HG03108 (cell line): Measurements from ENCODE around the gene AGPS.
"Not testable (repeated sequence)": the region's sequence is repeated elsewhere in the genome, so short reads cannot be mapped to it uniquely, and the experiment has no call there.

ENCODE experiments used
- ATAC-seq: cut with Tn5 transposase; IDR thresholded peaks from one replicate; pipeline ENCODE4 v1.9.1; 2021; ENCODE audit warnings: moderate library complexity; ENCODE audit not compliant: unreplicated experiment

The AGPS gene

DNA sequence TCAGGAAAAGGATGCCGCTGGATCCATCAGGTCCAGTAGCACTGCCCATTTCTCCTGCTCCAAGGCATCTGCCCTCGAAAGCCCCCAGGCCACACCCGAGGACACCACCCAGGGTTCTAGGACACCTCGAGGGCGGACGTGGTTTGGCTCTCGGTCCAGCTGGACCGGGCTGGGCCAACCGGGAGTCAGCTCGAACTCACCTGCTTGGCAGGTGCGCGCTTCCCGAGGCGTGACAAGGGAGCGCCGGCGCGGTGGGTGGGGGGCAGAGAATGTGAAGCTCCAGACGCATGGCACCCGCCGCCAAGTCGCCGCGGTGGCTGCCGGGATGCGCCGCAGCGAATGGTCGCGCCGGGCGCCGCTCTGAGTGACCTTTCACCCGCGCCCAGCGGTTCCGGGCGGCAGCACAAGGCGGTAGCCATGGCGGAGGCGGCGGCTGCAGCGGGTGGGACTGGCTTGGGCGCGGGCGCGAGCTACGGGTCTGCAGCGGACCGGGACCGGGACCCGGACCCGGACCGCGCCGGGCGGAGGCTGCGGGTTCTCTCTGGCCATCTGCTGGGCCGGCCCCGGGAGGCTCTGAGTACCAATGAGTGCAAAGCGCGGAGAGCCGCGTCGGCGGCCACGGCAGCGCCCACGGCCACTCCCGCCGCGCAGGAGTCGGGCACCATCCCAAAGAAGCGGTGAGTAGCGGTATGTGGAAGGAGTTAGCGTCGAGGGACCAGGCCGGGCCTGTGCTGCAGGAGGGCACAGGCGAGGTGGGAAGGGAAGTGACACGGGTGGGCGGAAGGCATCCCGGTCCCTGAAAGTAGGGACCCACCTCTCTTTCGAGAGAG lies at the start of gene AGPS:
Gene AGPS, plus strand, starts transcription at position 401 of the 830 bp plus-strand sequence. Its CDS starts 17 bp downstream, at position 418.
- ATAC-seq: peak; percentile 95

- no peak for ATAC-seq
Measured at GRCh38 chr2:177343773-177344172, 48.8 kb upstream of the AGPS start.

DNA sequence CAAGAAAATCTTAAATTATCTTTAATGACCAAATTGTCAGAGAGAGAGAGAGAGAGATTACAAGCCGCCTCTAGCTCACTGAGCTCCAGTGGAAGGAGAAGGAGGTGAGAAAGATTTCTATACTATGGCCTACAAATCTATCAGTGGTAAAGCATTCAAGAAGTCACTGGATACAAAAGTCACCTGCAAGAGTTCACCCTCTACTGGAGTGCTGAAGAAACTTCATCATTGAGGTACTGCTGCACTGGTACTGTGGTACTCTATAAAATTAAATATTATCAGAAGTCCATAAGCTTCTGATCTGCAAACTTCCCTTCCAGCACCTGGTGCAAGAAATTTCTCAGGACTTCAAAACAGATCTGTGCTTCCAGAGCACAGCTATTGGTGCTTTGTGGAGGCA lies 48.3 kb upstream of the AGPS start:
- no peak for ATAC-seq

GRCh38 chr2:177346192-177346591 lies 46.4 kb upstream of the AGPS start:
- ATAC-seq: no peak

DNA sequence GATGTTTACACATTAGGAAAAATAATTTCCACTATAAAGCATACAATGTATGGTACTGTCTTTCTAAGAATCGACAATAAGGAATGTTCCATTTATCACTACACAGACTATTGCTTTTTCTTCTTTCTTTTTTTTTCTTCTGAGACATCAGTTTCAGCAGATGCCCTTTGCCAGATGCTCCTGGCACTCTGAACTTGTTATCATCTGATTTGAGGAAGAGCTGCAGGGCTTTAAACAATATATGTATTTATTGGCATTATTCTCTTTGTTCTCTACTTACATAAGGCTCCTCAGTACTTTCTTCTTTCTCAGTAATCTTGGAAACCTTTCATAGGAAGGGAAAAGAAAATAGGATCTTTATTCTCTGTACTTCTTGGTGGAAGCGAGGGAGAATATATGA lies 45.0 kb upstream of the AGPS start:
- no peak for ATAC-seq

DNA sequence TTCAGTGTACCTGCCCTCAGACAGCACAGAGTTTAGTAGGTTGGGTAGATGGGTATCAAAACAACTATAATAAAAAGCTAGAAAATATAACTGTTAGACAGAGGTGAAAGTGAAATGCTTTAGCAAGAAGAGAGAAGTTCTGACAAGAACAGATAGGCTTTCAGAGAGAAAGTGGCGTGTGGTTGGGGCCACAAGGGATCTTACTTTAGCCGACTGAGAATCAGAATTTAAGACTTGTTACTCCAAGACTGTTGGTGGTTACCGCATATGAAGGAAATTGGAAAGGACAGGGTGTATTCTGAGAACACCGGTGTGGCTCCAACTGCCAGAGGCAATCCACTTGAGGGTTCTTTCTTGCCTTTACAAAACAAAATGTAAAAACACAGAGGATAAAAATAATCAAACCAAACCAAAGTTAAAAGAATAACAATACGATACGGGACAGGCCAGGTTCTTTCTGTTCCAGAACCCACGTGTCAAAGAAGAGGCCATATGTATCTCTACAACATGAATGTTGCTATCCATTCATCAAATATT lies 44.4 kb upstream of the AGPS start:
- no peak for ATAC-seq

DNA sequence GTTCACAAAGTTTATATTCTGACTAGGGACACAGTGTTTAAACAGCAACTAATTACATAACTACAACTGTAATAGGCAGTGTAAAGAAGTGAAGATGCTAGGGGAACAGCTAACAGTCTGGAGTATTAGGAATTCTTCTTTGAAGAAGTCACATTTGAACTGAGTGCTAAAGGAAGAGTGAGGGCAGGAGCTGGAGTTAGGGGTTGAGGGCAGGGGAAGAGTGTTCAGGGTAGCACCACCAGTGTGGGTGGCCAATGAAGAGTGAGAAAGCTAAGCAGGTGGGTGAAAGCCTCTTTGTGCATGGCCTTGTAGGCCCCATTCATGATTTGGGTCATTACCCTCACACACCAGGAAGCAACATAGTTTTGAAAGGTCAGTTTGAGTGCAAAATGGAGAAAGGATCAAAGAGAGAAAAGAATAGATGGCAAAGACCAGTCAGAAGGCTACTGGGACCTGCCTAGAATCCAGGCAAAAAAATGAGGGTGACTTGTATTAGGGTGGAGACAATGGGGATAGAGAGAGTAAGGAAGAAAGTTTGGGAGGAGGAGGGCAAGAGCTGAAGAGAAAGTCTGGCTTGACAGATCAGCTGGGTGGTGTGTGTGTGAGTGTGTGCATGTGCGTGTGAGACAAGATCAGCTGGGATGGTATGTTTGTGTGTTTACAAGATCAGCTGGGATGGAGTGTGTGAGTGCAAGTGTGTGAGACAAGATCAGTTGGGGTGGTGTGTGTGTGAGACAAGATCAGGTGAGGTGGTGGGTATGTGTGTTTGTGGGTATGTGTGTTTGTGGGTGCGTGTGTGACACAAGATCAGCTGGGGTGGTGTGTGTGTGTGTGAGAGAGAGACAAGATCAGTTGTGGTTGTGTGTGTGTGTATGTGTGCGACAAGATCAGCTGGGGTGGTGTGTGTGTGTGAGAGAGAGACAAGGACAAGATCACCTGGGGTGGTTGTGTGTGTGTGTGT lies 43.6 kb upstream of the AGPS start:
- no peak for ATAC-seq

GRCh38 chr2:177350624-177351023 lies 41.9 kb upstream of the AGPS start:
- ATAC-seq: not testable (repeated sequence)

GRCh38 chr2:177351121-177351520 lies 41.5 kb upstream of the AGPS start:
- ATAC-seq: not testable (repeated sequence)

GRCh38 chr2:177352441-177353186 lies 40.0 kb upstream of the AGPS start:
- no peak for ATAC-seq

GRCh38 chr2:177353187-177353478 lies 39.4 kb upstream of the AGPS start:
- no peak for ATAC-seq

DNA sequence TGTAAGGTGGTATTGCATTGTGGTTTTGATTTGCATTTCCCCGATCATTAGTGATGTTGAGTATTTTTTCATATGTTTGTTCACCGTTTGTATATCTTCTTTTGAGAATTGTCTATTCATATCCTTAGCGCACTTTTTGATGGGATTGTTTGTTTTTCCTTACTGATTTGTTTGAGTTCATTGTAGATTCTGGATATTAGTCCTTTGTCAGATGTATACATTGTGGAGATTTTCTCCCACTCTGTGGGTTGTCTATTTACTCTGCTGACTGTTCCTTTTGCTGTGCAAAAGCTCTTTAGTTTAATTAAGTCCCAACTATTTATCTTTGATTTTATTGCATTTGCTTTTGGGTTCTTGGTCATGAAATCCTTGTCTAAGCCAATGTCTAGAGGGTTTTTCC lies 38.0 kb upstream of the AGPS start:
- ATAC-seq: not testable (repeated sequence)

DNA sequence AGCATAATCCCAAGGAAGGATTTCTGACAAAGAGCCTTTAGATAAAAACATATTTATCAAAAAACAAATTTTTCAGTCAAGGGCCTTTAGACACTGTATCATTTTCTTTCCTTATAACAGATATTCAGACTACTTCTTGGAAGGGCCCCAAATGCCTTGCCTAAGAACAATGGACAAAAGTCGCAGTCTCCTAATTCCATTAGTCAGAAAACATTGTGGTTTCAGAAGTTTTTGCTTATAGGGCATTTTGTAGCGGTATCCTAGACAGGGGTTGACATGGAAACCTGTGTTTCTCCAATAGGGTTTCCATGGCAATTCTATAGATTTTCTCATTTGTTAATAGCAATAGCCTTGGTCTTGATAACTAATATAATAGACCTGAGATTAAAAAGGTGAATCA lies 36.7 kb upstream of the AGPS start:
- no peak for ATAC-seq

DNA sequence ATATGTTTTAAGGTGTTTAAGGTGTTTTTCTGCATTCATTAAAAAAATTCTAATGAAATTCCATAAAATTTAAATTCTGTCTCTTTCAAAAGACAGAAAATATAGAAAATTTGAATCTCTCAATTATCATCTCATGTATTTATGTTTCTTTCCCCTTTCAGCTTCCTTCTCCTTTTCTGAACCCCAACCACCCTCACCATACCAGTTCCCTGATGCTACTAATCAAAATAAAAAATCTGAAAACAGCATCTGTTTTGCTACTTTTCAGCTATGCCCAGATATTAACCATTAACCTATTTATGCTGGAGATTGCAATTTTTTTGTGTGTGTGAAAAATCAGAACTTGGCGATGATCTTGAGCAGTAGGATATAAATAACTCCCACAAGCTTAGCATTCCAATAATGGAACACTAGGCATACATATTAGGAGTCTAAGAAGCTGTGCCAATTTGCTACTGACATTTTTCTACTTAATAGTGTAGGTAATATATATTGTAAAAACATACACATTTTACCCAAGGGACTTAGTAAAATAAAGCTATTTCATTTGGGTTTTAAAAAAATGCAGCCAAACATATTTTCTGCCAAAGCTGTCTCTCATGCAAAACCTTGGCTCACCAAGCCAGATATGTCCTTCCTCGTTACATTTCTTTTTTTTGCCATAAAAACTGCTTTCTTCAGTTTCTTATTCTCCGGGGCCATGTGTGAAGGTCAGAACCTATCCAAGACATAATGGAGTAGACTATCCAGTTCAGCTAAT lies 32.6 kb upstream of the AGPS start:
- no peak for ATAC-seq

GRCh38 chr2:177362499-177362898 lies 30.1 kb upstream of the AGPS start:
- no peak for ATAC-seq

DNA sequence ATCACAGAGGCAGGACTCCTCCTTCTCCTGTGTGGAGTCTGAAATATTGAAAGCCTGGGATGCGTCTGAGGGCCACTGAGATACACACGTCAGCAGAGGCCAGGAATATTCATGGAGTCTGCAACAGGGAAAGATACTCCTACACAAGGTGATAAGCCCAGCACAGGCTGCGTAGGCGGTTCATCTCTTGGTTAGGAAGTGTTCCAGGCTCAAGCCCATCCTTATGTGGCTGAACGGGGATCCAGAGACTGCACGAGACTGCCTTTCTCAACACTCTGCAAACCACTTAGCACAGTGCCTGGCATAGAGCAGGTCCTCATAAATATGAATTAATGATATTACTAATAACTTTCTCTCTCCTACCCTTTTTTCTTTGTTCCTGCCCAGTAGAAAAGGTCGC lies 29.2 kb upstream of the AGPS start:
- ATAC-seq: no peak

DNA sequence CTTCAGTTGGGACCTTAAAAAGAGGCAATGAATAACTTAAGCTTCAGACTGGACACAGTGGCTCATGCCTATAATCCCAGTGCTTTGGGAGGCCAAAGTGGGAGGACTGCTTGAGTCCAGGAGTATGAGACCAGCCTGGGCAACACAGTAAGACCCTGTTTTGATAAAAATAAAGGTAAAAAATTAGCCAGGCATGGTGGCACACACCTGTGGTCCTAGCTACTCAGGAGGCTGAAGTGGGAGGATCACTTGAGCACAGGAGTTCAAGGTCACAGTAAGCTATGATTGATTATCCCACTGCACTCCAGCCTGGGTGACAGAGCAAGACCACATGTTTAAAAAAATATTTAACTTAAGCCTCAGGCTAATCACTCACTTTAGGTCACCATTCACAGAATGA lies 26.8 kb upstream of the AGPS start:
- ATAC-seq: not testable (repeated sequence)

DNA sequence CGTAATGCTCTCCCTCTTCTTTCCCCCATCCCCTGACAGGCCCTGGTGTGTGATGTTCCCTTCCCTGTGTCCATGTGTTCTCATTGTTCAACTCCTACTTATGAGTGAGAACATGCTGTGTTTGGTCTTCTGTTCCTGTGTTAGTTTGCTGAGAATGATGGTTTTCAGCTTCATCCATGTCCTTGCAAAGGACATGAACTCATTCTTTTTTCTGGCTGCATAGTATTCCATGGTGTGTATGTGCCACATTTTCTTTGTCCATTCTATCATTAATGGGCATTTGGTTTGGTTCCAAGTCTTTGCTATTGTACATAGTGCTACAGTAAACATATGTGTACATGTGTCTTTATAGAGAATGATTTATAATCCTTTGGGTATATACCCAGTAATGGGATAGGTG lies 24.6 kb upstream of the AGPS start:
- ATAC-seq: not testable (repeated sequence)

GRCh38 chr2:177379354-177379753 lies 13.2 kb upstream of the AGPS start:
- no peak for ATAC-seq

GRCh38 chr2:177380181-177380580 lies 12.4 kb upstream of the AGPS start:
- ATAC-seq: no peak
